ENCODE measurements around the gene ZNF536. TPM values are rescaled to one million over a fixed set of nuclear protein-coding genes. Genes with fewer than 3 reads are reported as not detected.
A peak's percentile ranks its signal among the peaks of the same experiment; 100 is the strongest.
"Not testable (repeated sequence)": the region's sequence is repeated elsewhere in the genome, so short reads cannot be mapped to it uniquely, and the experiment has no call there.

The ZNF536 gene
- total RNA-seq, 1 donor from 2014 or later, result 28.1 TPM

GRCh38 chr19:30388819-30389218 lies 16.6 kb downstream of the ZNF536 start:
- no peak for DNase-seq

- DNase-seq, result no peak
Measured at GRCh38 chr19:30390356-30390988, 18.3 kb downstream of the ZNF536 start.

DNA sequence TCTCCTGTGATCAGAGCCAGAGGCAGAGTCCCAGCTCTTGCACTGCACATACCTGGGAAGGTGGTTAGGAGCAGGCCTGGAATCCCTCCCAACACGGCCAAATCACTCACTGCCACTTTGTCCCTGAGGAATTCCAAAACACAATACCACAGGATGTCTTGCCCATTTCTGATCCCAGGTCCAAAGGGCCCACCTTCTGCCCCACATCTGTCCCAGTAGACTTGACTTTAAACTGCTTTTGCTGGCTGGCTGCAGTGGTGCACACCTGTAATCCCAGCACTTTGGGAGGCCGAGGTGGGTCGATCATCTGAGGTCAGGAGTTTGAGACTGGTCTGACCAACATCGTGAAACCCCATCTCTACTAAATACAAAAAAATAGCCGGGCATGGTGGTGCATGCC lies 18.9 kb downstream of the ZNF536 start:
- no peak for DNase-seq

DNA sequence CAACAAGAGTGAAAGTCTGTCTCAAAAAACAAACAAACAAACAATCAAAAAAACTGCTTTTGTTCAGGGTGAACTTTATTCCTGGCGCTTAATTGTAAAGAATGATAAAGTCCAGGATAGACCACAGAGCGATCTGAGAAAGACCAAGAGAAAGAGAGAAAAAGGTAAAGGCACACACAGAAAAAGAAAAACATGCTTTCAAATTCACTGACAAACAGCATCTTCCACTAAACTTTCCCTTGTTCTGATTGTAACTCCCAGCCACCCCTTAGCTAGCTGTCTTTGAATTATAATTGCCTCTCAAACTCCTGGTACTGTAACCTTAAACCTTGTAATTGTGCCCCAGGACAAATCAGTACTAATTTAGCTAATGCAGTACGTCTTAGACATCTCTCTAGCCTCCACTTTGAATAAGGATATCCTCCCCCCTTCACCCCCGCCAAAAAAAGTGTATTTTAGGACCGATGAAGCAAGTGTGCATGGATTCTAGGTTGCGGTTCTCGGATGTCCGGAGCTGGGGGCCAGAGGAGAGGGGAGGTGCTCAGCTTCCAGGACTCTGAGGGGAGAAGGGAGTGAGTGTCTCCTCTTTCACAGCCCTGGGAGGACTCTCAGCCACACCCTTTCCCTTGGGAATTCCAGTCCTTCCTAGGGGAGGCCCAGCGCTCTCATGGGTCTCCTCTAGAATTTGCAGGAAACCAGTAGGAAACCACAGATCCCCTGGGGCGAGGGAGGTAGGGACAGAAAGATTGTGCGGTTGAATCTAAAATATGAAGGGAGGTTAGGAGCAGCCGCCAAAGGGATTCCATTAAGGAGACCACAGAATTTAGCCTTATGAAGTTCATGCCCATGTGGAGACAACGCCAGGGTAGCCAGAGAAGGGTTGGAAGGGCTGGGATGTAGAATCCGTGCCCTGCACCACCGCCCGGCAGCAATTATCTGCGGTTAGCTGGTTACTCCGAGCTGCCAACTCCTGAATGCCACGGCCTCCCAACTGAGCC lies 19.7 kb downstream of the ZNF536 start:
- no peak for DNase-seq

DNA sequence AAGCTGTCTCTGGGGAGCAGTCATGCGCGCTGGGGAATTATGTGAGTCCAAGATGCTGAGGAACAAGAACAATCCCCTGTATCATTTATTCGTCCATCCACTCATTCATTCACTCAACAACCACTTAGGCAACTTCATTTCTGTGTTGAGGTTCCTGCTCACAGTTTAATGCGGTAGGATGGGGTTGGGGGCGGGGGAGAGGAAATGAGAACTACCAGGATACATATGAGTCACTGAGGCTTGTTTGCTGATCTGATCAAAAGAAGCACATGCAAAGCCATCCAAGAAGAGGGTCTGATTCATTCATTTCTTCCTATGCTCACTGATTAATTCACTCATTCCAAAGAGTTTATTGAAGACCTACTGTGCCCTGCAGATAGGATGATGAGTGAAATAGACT lies 20.9 kb downstream of the ZNF536 start:
- no peak for DNase-seq

GRCh38 chr19:30393729-30394480 lies 21.7 kb downstream of the ZNF536 start:
- no peak for DNase-seq

- no peak for DNase-seq
Measured at GRCh38 chr19:30394481-30395151, 22.4 kb downstream of the ZNF536 start.

- no peak for DNase-seq
Measured at GRCh38 chr19:30395283-30395682, 23.1 kb downstream of the ZNF536 start.

DNA sequence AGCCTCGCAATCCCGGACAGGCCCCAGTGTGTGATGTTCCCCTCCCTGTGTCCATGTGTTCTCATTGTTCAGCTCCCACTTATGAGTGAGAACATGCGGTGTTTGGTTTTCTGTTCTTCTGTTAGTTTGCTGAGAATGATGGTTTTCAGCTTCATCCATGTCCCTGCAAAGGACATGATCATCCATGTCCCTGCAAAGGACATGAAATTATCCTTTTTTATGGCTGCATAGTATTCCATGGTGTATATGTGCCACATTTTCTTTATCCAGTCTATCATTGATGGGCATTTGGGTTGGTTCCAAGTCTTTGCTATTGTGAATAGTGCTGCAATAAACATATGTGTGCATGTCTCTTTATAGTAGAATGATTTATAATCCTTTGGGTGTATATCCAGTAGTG lies 26.4 kb downstream of the ZNF536 start:
- DNase-seq, result not testable (repeated sequence)

DNA sequence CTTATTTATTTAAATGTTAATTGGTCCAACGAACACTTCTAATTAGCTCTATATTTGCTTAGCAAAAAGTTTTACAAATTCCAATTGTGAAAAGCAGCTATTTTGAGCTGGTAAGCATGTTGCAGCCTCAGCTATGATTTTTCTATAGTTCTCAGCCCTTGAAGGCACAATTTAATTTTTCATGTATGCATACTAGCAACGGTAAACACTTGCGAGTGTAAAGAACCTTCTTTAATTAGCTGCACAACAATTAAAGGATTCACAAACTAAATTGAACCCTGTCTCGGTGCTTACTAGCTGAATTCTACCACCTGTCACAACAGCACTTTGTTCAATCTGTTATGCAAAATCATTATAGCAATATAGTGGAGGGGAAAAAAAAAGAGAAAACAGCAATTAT lies 29.8 kb downstream of the ZNF536 start:
- DNase-seq, result no peak

DNA sequence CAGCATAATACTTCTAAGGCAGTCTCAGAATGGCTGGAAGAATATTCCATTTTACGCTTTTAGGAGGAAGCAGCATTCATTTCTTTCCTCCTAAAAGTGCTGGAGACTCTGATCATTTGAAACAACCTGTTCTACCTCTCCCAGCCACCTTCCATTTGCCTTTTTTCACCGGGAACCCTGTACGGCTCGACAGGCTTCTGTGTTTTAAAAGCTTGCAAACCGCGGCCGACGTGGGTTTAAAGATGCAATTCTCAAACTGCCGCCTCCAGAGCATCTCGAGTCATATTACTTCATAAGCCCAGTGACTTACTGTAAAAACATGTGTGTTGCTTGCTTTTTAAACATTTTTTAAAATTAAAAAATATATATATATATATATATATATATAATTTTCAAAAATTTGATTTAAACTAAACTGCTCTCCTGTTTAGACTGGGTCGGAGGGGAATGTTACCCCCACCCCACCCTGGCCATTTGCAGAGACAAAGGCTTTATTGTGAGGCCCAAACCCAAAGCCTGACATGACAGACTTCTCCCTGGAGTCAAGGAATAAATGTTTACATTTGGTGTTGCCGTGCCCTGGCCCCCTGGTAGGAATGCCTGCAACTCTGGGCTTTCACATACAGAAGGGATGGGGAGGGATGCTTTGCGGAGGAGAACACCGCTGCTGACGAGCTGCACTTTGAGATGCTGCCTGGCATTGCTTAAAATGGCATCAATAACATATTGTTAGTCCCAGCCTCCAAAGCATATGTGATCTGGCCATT lies 30.4 kb downstream of the ZNF536 start:
- no peak for DNase-seq

- DNase-seq, result no peak
Measured at GRCh38 chr19:30403203-30403985, 31.2 kb downstream of the ZNF536 start.

DNA sequence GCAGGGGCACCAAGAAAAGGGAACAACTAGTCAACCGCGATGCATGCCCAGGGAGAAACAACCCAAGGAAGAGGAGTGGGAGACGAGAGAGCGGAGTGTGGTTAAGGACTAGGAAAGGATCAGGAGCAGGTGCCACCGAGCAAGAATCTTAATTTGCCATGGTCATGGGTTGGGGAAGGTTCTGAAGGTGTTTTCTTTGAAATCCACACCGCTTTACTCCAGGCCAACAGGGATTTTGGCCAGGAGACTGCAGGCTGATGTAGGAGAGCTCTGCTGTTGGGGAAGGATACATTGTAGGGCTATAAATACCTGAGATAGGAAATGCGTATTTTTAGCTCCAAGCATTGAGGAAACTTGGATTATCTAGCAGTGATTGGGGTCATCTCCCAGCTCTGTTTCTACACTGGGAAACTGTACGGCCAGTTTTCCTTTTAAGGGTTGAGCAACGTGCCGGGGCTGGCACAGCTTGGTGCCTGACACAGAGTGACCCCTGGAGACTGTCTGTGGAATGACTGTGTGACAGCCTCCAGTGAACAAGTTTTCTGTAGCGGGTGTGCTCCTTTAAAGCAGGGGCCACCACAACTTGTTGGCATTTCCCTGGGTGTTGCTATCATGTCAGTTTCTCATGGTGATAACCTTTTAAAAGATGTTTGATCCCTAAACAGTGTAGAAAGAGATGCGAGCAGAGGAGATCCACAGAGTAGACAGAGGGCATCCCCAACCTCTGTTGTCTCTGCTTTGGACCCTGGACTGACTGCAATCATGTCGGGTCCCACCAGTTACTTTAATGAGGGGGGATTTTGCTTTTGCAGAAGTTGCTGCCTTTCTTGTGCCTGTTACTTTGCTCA lies 34.3 kb downstream of the ZNF536 start:
- peak; percentile 12 for DNase-seq

GRCh38 chr19:30407068-30407709 lies 35.0 kb downstream of the ZNF536 start:
- no peak for DNase-seq

DNA sequence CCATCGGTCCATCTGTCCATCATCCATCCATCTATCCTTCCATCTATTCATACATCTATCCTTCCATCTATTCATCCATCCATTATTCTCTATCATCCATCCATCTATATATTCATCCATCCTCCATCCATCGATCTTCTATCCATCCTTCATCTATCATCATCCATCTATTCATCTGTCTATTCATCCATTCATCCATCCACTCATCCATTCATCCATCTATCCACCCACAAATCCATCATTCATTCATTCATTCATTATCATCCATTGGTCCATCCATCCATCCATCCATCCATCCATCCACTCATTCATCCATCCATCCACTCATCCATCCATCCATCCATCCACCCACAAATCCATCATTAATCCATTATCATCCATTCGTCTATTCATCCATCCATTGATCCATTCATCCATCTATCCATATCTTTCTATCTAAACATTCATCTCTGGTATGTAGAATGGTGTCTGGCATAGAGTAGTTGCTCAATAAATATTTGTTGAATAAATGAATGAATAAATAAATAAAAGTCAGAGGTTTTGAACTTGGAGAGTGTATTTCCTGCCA lies 36.6 kb downstream of the ZNF536 start:
- DNase-seq, result no peak

DNA sequence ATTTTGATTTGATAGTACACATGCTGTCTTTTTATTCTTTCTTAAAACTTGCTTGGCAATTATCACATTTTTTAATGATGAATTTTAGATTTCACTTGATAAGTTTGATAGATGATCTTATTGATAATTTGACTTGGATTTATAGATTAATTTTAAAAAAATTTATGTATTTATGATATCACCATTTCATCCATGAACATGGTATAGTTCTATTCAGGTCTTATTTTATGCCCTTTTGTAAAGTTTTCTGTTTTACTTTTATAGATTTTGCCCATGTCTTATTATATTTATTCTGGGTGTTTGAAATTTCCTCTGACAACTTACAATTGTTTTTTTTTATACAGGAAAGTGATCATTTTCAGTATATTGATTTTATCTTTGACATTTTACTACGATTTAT lies 39.5 kb downstream of the ZNF536 start:
- no peak for DNase-seq

- DNase-seq, result no peak
Measured at GRCh38 chr19:30416375-30416774, 44.2 kb downstream of the ZNF536 start.

- DNase-seq, result not testable (repeated sequence)
Measured at GRCh38 chr19:30417166-30417565, 45.0 kb downstream of the ZNF536 start.

All from occipital lobe (tissue), 2 donors.